Femur (tissue), 1 donor: ENCODE measurements around the gene MPND.

Experiments used
- DNase-seq: peaks from one replicate; pipeline ENCODE4 v3.0.0-alpha.2; 2017

The MPND gene

GRCh38 chr19:4367781-4368127, 24.4 kb downstream of the MPND start:
- no peak for DNase-seq

DNA sequence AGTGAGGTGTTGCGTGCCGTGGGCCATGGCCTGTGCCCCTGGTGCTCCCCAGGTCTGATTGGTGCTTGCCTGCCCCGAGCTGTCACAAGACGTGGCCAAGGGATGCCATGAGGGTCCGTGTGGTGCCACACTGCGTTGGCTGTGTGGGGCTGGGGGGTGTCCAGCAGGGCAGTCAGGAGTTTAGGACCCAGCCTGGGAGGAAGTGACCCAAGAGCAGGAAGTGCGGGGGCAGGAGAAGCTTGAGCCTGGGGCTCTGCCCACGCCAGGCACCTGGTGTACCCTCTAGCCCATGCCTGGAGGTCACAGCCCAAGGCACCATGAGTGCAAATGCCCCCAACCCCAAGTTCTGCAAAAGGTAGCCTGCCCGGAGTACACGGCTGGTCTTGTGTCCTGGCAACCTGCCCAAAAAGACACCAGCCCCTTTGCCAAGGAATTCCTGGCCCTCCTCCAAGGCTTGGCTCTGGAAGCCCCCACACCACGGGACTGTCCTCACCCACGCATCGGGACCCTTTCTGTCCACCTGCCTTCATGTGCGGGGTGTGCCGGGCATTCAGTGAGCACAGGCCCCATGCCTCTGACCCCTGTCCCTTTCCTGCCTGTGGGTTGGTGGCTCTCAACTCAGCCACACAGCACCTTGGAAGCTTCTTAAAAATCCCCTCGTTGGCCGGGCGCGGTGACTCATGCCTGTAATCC, 24.9 kb downstream of the MPND start:
- DNase-seq: peak; percentile 62

DNA sequence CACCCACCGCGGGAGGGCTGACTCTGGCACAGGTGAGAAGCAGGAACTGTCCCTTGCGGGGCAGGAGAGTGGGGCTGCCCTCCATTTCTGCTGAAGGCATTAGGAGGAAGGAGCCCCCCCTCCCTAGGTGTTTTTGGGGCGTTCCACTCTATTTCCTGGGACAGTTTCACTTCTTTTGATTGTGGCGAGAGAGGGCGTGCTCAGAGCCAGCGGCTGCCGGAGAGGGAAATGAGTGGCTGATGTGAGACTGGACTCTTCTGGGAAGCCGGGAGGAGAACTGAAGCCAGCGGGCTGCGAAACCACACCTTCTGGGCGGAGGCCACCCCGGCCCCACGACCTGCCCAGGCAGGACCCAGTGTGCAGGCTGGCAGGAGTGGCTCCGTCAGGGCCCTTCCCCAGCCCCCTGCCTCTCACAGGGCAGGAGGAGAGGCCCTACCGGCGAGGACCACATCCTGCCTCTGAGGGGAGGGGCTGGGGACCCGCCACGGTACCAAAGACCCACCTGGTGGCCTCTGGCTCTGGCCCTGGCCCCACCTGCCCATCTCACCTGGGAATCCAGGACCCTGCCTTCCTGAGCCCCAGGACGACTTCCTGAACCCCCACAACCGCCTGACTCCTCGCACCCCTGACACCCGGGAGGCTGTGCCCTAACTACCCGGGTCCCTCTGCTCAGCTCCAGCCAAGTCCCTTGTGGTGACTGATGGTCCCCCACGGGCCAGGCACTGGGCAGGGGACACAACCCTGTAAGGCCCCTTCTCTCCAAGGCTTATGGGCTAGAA, 25.9 kb downstream of the MPND start:
- peak; percentile 63 for DNase-seq

- peak; percentile 71 for DNase-seq
These were observed 26.5 kb downstream of the MPND start for GRCh38 chr19:4369888-4370260.

GRCh38 chr19:4370418-4371041, 27.2 kb downstream of the MPND start:
- DNase-seq: no peak

DNA sequence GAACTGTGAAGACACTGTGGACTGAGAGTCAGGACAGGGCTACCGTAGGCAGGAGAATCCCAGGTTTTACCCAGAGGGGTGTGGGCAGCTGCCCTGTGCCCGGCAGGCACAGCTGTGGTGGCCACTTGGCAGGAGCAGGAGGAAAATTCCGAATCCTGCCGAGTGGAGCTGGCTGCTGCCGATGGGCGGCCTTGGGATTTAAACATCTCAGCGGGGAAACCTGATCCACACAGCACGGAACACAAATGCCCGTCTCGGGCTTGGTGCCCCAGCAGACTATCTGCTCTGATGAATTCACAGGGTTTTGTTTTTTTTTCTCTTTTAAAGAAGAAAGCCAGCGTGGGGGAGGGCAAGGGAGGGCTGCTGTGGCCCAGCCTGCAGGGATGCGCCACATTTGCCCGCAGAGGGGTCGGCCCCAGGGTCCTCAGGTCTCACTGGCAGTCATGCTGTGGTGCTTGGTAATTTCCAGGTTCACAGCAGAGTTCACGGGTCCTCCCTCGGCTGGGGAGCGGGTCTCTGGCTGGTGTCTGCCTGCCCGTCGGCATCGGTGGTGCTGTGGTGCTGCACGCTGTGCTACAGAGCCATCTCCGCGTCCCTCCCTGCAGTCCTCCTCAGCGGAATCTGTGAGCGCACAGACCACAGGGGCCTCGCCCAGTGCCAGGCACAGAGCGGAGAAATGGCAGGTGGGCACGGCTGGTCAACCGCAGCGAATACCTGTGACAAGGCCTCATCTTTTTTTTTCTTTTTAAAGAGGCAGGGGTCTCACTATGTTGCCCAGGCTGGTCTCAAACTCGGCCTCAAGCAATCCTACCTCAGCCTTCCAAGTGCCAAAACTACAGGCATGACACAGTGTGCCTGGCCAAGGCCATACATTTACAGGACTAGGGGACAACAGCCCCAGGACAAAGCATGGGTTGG, 28.1 kb downstream of the MPND start:
- peak; percentile 80 for DNase-seq

- no peak for DNase-seq
These were observed 29.0 kb downstream of the MPND start for GRCh38 chr19:4372165-4373012.

DNA sequence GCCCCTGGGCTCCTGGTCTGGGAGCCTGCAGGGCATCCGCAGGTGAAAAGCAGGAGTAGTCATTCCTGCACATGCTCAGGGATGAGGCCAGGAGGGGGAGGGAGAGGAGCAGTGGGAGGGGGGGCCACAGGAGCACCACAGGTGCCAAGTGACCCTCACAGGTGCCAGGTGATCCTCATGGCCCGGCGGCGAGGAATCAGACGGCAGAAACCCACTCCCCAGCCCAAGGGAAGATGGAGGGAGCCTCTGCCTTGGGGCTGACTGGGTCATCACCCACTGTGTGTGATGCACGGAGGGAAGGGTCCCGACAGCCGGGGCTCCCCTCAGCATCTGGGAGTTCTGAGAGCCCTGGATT, 29.6 kb downstream of the MPND start:
- no peak for DNase-seq

DNA sequence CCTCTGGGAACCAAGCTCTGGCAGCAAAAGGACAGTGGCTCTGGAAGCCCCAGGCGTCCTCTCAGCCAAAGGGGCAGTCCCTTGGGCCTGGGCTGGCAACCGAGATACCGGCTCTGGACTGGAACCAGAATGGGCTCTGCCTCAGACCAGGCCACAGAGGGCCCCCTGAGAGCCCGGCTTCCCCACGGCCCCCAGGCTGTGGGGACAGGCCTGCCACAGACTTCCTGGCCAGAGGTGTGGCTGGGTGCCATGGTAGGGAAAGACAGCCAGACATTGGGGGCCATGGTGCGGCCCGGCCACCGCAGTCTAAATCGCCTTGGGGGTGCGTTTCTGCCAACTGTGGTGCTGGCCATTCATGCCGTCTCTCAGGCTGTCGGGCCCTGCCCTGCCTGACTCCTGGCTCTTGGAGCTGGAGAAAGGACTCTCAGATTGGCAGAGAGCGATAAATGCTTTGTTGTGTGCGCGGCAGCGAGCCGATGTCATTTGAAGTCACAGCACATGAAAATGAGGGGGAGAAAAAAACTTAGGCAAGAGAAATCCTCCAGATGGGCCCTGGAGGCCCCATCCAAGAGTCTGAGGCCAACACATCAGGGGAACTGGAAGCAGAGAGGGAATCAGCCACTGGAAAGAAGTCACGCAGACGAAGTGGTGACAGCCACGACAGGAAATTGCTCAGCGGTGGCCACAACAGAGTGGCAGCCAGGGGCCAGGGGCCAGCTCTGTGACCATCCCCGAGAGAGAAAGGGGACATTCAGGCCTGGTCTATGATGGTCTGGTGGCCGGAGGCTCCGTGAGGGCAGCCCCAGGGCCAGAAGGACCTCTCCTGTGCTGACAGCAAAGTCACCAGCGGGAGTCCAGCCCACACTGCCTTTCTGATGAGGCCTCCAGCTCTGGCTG, 30.5 kb downstream of the MPND start:
- DNase-seq: no peak

DNA sequence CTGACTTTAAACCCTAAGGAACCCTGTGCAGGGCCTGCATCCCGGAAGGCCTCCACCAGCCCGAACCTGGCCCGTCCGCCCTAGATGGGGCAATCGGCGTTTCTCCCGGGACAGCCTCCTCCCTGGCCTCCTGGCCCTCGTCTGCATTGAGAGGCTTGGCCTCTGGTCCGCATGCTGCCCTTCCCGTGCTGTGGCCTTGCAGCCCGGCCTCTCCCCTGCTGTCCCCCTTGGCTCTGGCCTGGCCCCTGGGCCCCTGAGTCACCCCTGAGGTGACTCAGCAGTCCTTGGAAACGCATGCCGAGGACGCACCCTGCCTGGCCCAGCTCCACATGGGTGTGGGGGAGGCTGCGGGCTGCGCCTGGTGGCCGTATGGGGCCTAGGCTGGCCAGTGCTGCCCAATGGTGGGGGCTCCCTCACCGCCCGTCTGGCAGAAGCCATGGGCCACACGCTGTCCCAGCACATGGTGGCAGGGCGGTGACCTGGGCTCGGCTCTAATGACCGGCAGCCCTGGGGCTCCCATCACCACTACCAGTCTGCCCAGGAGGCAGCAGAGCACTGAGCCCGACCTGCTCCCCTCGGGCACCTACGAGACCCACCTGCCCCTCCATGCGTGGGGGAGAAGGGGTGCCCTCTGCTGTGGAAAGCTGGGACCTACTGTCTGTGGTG, 31.3 kb downstream of the MPND start:
- DNase-seq: peak; percentile 66

- peak; percentile 71 for DNase-seq
These were observed 32.0 kb downstream of the MPND start for GRCh38 chr19:4375164-4376027.

- no peak for DNase-seq
These were observed 32.8 kb downstream of the MPND start for GRCh38 chr19:4376028-4376670.

GRCh38 chr19:4376671-4376990, 33.3 kb downstream of the MPND start:
- DNase-seq: no peak

DNA sequence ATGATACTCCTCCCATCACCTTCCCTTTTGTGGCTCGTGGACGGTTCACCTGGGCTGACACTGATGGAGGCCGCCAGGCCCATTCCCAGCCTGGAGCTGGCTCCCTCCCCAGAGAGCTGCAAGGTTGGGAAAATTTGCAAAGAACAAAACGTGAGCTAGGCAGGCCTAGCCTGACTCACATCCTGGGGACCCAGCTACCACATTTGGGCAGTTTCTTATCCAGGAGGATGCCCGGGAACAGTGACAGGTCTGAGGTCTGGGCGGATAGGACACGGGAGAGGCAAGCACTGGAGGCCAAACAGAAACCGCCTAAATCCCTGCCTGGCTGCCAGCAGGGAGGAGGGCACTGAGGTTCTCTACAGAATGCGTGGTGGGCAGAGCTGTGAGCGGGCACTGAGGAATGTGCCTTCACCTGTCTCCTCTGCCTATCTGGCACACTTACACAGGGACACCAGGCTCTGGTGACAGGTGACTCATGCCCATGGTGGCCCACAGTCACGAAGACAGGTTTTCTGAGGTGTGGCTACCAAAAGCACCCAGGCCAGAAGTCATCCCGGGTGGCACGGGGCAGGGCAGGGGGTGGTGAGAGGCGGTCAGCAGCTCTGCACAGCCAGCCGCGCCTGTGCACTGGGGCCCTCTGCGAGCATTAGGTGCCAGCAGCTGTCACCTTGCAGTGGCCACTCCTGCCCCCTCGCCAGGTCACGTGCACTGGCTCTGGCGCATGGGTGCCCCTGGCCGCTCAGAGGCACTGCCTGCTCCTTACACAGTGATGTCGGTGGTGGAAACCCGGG, 33.8 kb downstream of the MPND start:
- DNase-seq: no peak

DNA sequence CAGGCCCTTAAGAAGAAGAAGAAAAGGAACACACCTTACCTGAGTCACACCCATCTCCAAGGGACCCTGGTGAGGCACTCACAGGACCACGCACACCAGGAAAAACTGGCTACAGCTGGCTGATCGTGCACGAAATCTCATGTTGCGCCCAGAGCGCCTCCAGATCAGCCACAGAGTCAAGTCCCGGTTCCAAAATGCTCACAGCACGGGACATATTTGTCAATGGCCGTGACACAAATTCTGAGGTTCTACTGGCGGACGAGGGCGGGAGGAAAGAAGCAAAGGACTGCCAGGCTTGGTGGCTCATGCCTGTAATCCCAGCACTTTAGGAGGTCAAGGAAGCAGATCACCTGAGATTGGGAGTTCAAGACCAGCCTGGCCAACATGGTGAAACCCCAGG, 35.5 kb downstream of the MPND start:
- no peak for DNase-seq

DNA sequence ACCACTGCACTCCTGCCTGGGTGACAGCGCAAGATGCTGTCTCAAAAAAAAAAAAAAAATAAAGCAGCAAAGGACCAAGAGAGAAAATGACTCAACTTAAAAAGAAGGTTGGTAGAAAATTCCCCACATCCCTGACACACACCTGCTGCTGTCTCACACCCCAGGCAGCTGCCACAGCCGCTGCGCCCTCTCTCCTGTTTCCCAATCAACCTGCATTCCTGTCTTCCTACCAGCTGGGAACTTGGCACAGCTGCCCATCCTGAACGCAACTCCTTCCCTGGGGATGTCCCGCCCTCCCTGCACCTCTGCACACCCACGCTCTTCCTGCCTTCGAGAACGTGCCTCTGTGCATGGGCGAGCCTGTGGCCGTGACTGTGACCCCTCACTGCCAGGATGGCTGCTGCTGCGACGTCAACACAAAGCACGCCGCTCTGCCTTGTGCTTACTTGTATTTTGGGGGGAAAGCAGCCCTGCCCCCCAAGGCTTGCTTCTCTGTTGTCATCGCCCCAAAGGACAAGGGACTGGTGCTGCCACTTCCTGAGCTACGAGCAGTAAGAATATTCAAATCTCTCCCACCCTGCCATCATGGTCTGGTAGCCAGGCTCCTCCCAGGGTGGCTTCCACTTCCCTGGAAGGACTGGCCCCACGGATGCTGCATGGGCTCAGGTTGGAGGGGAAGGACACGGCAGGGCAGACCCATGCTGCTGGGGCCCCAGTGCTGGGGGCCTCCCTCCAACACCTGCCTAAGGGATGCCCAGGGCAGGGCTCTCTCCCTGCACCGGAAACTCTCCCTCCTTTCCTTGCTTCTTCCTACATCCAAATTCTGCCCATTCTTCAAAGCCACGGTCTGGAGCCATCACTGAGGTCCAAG, 36.3 kb downstream of the MPND start:
- peak; percentile 58 for DNase-seq

- peak; percentile 53 for DNase-seq
These were observed 36.9 kb downstream of the MPND start for GRCh38 chr19:4380254-4380727.
